GM21381 (cell line): ENCODE data around the gene APBA2.
"Not testable (repeated sequence)": the region's sequence is repeated elsewhere in the genome, so short reads cannot be mapped to it uniquely, and the experiment has no call there.

Source experiments
- ATAC-seq: cut with Tn5 transposase; IDR thresholded peaks from one replicate; pipeline ENCODE4 v1.9.1; 2021; ENCODE audit warnings: mild to moderate bottlenecking, moderate library complexity; ENCODE audit not compliant: unreplicated experiment

APBA2 gene

DNA sequence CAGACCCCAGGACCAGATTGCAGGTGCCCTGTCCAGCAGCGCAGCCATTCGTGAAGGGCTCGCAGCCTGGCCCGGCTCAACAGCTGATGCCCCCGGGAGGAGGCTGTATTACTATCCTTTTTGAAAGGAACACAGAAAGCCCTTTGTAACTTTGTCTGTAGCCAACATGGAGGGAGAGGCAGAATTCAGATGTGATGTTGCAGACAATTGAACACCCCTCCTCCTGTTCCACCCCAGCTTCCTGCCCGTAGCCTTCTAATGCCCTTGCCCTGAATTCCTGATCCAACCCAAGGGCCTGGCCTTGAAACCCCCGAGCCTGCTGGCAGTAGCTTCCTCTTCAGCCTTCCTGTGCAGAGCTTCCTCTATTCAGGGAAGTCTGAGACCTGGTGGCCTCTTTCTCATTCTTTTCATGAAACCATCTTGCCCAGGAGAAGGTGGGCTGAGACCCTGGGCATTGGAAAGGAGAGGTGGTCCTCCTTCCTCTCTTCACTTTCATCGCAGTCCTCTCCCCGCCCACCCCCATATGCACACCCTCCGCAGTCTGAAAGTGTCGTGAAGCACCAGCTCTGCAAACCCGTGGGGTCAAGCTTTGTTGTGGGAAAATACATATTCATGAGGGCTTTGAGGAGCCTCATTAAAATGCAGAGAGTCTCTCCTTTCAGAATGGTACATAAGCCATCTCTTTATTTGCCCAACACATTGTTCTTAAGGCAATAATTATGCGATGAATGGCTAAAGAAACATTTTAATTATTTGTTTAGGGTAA, 109.2 kb downstream of the APBA2 start:
- ATAC-seq, result no peak

GRCh38 chr15:28995705-28996104, 109.9 kb downstream of the APBA2 start:
- no peak for ATAC-seq

DNA sequence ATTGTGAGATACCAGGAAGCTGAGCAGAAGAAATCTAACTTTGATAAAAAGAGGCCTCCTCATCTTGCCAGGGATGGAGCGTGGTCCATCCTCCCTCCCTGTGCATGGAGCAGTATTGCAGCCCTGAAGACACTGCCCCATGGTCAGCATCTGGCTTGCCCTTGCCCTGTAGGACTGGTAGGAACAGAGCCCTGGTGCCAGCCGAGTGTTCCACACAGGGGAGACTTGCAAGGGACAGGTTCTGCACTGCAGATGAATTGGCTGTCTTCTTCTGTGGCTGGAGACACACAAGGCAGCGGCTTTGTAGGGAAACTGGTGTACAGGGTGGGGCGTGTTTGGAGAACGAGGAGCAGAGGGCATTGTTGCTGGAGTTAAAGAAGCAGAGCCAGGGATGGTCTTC, 110.5 kb downstream of the APBA2 start:
- no peak for ATAC-seq

GRCh38 chr15:28996953-28997352, 111.2 kb downstream of the APBA2 start:
- no peak for ATAC-seq

DNA sequence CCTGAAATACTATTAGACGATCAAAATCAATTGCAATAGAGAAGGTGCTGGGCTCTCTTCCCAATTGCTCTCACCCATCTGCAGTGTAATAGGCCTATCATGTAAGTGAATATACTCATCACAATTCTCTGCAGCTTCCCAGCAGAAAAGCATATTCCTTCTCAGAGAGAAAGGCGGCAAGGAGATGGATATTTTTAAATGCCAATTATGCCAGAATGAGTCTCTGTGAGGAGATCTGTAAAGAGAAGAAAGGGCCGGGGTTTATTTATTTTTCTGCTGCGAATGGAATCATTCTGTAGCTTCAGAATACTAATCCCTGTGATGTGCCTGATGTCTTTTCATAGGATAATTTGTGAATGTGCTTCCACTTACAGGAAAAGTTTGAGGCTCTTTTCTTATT, 112.0 kb downstream of the APBA2 start:
- ATAC-seq, result no peak

DNA sequence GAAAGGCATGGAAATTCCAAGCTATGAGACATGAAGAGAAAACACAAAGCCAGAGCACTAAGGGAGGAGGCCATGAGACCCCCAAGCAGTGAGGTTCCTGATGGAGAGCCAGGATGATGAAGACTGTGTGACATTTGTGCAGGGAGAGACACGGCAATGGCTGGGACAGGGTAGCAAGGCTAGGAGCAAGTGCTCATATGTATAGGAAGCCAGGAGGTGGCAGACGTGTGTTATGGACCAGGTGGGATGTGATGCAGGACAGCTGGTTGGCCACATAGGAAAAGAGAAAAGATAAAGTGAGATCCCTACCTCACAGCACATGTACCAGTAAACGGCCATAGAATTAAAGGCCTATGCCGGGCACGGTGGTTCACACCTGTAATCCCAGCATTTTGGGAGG, 112.7 kb downstream of the APBA2 start:
- no peak for ATAC-seq

DNA sequence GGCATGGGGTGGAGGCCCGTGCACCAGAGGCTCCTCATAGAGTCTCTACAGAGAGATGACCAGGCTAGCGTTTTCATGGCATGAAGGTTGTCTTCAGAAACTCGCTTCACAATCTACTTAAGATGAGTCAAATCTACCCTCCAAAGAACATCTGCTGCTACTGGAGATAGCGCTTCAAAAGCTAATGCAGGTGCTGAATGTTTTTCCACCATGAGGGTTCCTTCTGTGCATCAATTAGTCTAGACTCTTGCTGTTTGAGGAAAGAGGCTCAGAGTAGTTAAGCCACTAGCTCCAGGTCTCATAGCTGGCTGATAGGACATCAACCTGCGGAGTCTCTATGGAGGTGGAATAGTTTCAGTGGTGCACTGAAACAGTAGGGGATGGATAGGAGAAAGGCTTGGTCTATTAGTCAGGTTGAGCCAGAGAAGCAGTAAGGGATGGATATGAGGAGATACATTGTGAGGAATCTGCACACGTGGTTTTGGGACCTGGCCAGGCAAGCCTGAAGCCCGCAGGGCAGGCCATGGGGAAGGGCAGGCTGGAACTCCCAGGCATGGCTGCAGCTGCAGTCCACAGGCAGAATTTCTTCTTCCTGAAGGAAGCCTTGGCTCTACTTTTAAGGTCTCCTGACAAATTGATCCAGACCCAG, 117.5 kb downstream of the APBA2 start:
- no peak for ATAC-seq

- ATAC-seq, result no peak
Measured at GRCh38 chr15:29003840-29004233, 118.1 kb downstream of the APBA2 start.

- no peak for ATAC-seq
Measured at GRCh38 chr15:29005931-29006330, 120.2 kb downstream of the APBA2 start.

GRCh38 chr15:29008846-29009245, 123.1 kb downstream of the APBA2 start:
- ATAC-seq, result no peak

- no peak for ATAC-seq
Measured at GRCh38 chr15:29012097-29012496, 126.3 kb downstream of the APBA2 start.

- no peak for ATAC-seq
Measured at GRCh38 chr15:29014493-29014892, 128.7 kb downstream of the APBA2 start.

GRCh38 chr15:29016518-29016917, 130.7 kb downstream of the APBA2 start:
- ATAC-seq, result no peak

DNA sequence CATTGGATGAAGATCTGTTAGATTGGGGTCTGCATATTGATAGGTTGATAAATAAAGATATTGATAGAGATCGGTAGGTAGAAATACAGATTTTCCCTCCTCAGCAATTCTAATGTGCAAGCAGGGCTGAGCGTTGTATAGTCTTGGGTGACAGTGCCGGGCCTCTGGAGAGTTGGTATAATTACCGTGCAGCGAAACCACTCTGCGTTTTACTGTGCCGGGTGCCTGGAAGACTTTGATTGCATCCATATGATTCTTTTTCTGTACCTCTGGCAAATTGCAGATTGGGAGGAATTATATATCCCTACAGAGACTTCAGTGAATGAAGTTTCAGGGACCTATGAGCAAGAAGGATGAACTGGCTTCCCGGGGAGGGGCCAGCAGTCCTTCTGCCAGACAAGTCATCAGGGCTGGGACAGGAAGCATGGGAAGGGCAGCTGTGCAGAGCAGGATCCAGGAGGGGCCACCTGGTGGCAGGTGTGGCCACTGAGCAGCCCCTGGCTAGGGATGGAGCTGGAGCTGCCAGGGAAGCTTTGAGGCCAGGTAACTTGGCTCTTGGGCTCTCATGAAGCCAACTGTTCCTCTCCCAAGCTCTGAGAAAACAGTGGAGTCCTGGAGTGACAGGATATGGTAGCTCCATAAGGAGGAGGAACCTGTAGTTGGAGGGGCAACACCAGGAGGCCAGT, 132.5 kb downstream of the APBA2 start:
- ATAC-seq, result no peak

GRCh38 chr15:29018995-29019976, 133.5 kb downstream of the APBA2 start:
- no peak for ATAC-seq

DNA sequence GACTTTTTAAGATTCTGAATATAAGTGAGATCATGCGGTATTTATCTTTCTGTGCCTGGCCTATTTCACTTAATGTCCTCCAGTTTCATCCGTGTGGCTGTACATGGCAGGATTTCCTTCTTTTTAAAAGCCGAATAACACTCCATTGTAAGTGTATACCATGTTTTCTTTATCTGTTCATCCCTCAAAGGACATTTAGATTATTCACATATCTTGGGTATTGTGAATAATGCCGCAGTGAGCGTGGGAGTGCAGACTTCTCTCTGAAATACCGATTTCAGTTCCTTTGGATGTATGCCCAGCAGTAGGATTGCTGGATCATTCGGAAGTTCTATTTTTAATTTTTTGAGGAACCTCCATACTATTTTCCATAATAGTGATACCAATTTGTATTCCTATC, 136.1 kb downstream of the APBA2 start:
- no peak for ATAC-seq

GRCh38 chr15:29024662-29025061, 138.9 kb downstream of the APBA2 start:
- no peak for ATAC-seq

DNA sequence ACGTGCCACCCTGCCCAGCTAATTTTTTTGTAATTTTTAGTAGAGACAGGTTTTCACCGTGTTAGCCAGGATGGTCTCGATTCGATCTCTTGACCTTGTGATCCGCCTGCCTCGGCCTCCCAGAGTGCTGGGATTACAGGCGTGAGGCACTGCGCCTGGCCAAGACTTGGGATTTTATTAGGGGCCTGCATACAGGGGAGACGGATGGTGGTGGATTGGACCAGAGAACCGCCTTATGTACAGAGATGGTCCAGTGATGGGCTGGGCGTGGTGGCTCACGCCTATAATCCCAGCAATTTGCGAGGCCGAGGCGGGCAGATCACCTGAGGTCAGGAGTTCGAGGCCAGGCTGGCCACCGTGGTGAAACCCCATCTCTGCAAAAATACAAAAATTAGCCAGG, 139.6 kb downstream of the APBA2 start:
- not testable (repeated sequence) for ATAC-seq

DNA sequence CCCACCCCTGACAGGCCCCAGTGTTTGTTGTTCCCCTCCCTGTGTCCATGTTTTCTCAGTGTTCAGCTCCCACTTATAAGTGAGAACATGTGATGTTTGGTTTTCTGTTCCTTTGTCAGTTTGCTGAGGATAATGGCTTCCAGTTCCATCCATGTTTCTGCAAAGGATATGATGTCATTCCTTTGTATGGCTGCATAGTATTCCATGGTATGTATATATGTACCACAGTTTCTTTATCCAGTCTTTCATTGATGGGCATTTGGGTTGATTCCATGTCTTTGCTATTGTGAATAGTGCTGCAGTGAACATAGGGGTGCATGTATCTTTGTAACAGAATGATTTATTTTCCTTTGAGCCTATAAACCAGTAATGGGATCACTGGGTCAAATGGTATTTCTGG, 142.4 kb downstream of the APBA2 start:
- not testable (repeated sequence) for ATAC-seq

- no peak for ATAC-seq
Measured at GRCh38 chr15:29029651-29030195, 143.9 kb downstream of the APBA2 start.
